Esophagus mucosa (tissue), 1 donor: ENCODE results near the gene ZNF747. TPM values are rescaled to one million over a fixed set of nuclear protein-coding genes. Genes with fewer than 3 reads are reported as not detected.

ENCODE experiments used
- ATAC-seq: fragments of 200-7000 bp; cut with Tn5 transposase; one replicate; pipeline ENCODE4 v1.9.1; 2020
- total RNA-seq: library from RNA; stranded (reverse); gene quantifications from one replicate; pipeline ENCODE4 v1.2.4, GENCODE V29; 2023
- donor health status: DM: yes; HTN: yes; CAD: no.

Gene ZNF747
- total RNA-seq, 1 donor from 2014 or later, result 4.7 TPM

- ATAC-seq, result no peak
Observed at GRCh38 chr16:30515275-30515674, 19.4 kb downstream of the ZNF747 start.

- ATAC-seq, result no peak
Observed at GRCh38 chr16:30511509-30511908, 23.1 kb downstream of the ZNF747 start.

- no peak for ATAC-seq
Observed at GRCh38 chr16:30510376-30510938, 24.2 kb downstream of the ZNF747 start.

- ATAC-seq, result no peak
Observed at GRCh38 chr16:30509081-30509765, 25.4 kb downstream of the ZNF747 start.

GRCh38 chr16:30503403-30504296, 31.0 kb downstream of the ZNF747 start:
- no peak for ATAC-seq

- ATAC-seq, result no peak
Observed at GRCh38 chr16:30499284-30499683, 35.4 kb downstream of the ZNF747 start.

GRCh38 chr16:30494709-30495108, 39.9 kb downstream of the ZNF747 start:
- ATAC-seq, result no peak

GRCh38 chr16:30493941-30494488, 40.6 kb downstream of the ZNF747 start:
- no peak for ATAC-seq

- no peak for ATAC-seq
Observed at GRCh38 chr16:30491744-30492308, 42.8 kb downstream of the ZNF747 start.

- no peak for ATAC-seq
Observed at GRCh38 chr16:30491229-30491628, 43.4 kb downstream of the ZNF747 start.

GRCh38 chr16:30490210-30490609, 44.4 kb downstream of the ZNF747 start:
- peak; percentile 93 for ATAC-seq

GRCh38 chr16:30488764-30489605, 45.7 kb downstream of the ZNF747 start:
- no peak for ATAC-seq

GRCh38 chr16:30485818-30486436, 48.7 kb downstream of the ZNF747 start:
- no peak for ATAC-seq

GRCh38 chr16:30484887-30485286, 49.8 kb downstream of the ZNF747 start:
- no peak for ATAC-seq

GRCh38 chr16:30482366-30482765, 52.3 kb downstream of the ZNF747 start:
- ATAC-seq, result no peak

GRCh38 chr16:30481381-30481780, 53.3 kb downstream of the ZNF747 start:
- ATAC-seq, result no peak

Other genes starting within 250 kb of the ZNF747 start
- gene CD2BP2, start 179.6 kb downstream of the ZNF747 start, total RNA-seq, result 44.3 TPM
- gene TBC1D10B, start 164.4 kb downstream of the ZNF747 start, total RNA-seq, result 25.3 TPM
- gene MYL11, start 160.1 kb downstream of the ZNF747 start, total RNA-seq, result 2.2 TPM
- gene SEPTIN1, start 152.3 kb downstream of the ZNF747 start, total RNA-seq, result 2.4 TPM
- 2.6 TPM for gene ZNF48, start 139.4 kb downstream of the ZNF747 start, total RNA-seq
- 3.2 TPM for gene ZNF771, start 127.3 kb downstream of the ZNF747 start, total RNA-seq
- 49.0 TPM for gene DCTPP1, start 104.8 kb downstream of the ZNF747 start, total RNA-seq
- 21.6 TPM for gene SEPHS2, start 89.0 kb downstream of the ZNF747 start, total RNA-seq
- gene ITGAL, start 62.1 kb downstream of the ZNF747 start, total RNA-seq, result 2.0 TPM
- gene ZNF768, start 8.3 kb downstream of the ZNF747 start, total RNA-seq, result 11.7 TPM
- gene ZNF764, start 23.5 kb upstream of the ZNF747 start, total RNA-seq, result 3.0 TPM
- gene ZNF688, start 36.9 kb upstream of the ZNF747 start, total RNA-seq, result 9.7 TPM
- 8.4 TPM for gene ZNF785, start 50.8 kb upstream of the ZNF747 start, total RNA-seq
- 2.8 TPM for gene ZNF689, start 75.5 kb upstream of the ZNF747 start, total RNA-seq
- 27.0 TPM for gene PRR14, start 116.1 kb upstream of the ZNF747 start, total RNA-seq
- gene FBRS, start 123.6 kb upstream of the ZNF747 start, total RNA-seq, result 42.4 TPM
- gene SRCAP, start 164.3 kb upstream of the ZNF747 start, total RNA-seq, result 29.5 TPM
- 16.9 TPM for gene PHKG2, start 213.6 kb upstream of the ZNF747 start, total RNA-seq
- 2.2 TPM for gene CFAP119, start 227.2 kb upstream of the ZNF747 start, total RNA-seq
- 56.8 TPM for gene RNF40, start 227.5 kb upstream of the ZNF747 start, total RNA-seq